Endothelial cell (in vitro differentiated cells): ENCODE measurements around the gene ATP4B. TPM values are rescaled to one million over a fixed set of nuclear protein-coding genes. Genes with fewer than 3 reads are reported as not detected.

Source experiments
- DNase-seq: peaks from one replicate; pipeline ENCODE4 v3.0.0; 2021; ENCODE audit warnings: low spot score
- H3K27ac Mint-ChIP-seq: one replicate; pipeline ENCODE4 v1.8.0; 2021; ENCODE audit warnings: mixed read lengths, inconsistent platforms; ENCODE audit not compliant: unreplicated experiment
- H3K27me3 Mint-ChIP-seq: one replicate; pipeline ENCODE4 v1.8.0; 2021; ENCODE audit warnings: mild to moderate bottlenecking, moderate library complexity, mixed read lengths, inconsistent platforms; ENCODE audit not compliant: unreplicated experiment
- H3K36me3 Mint-ChIP-seq: one replicate; pipeline ENCODE4 v1.8.0; 2021; ENCODE audit warnings: mild to moderate bottlenecking, low read depth, mixed read lengths, inconsistent platforms; ENCODE audit not compliant: unreplicated experiment
- H3K4me1 Mint-ChIP-seq: one replicate; pipeline ENCODE4 v1.8.0; 2021; ENCODE audit warnings: mild to moderate bottlenecking, mixed read lengths, inconsistent platforms; ENCODE audit not compliant: unreplicated experiment
- H3K4me3 Mint-ChIP-seq: one replicate; pipeline ENCODE4 v1.8.0; 2021; ENCODE audit warnings: mild to moderate bottlenecking, mixed read lengths, inconsistent platforms; ENCODE audit not compliant: unreplicated experiment
- H3K9me3 Mint-ChIP-seq: one replicate; pipeline ENCODE4 v1.8.0; 2021; ENCODE audit warnings: mixed read lengths, inconsistent platforms; ENCODE audit not compliant: unreplicated experiment
- total RNA-seq: library from RNA; stranded (reverse); fragmentation: NEBNext Ultra II Directional; extraction: Animal tissue kit (Norgen Biotek cat#: 25700); gene quantifications from one replicate; pipeline ENCODE4 v1.2.1, GENCODE V29; 2021; ENCODE audit not compliant: unreplicated experiment
- TF ChIP-seq, protein P1 (sequence below): fragments of 200-600 bp; sonication (generic); IDR thresholded peaks from one replicate; pipeline ENCODE4 v1.5.0; 2021; ENCODE audit warnings: antibody characterized with exemption; ENCODE audit not compliant: unreplicated experiment

The ATP4B gene
- total RNA-seq, 1 donor from 2014 or later = not detected

DNA sequence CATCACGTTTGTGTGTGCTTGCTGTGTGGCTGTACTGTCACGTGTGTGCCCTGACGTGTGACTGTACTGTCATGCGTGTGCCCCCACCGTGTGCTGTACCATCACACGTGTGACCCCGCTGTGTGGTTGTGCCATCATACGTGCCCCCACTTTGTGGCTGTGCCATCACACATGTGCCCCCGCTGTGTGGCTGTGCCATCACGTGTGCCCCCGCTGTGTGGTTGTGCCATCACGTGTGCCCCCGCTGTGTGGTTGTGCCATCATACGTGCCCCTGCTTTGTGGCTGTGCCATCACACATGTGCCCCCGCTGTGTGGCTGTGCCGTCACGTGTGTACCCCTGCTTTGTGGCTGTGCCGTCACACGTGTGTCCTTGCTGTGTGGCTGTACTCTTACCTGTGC lies 47.7 kb downstream of the ATP4B start:
- TF ChIP-seq, protein P1, sequence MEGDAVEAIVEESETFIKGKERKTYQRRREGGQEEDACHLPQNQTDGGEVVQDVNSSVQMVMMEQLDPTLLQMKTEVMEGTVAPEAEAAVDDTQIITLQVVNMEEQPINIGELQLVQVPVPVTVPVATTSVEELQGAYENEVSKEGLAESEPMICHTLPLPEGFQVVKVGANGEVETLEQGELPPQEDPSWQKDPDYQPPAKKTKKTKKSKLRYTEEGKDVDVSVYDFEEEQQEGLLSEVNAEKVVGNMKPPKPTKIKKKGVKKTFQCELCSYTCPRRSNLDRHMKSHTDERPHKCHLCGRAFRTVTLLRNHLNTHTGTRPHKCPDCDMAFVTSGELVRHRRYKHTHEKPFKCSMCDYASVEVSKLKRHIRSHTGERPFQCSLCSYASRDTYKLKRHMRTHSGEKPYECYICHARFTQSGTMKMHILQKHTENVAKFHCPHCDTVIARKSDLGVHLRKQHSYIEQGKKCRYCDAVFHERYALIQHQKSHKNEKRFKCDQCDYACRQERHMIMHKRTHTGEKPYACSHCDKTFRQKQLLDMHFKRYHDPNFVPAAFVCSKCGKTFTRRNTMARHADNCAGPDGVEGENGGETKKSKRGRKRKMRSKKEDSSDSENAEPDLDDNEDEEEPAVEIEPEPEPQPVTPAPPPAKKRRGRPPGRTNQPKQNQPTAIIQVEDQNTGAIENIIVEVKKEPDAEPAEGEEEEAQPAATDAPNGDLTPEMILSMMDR = no peak
- peaks cover 37% of the 10 kb centered on the region for H3K36me3 Mint-ChIP-seq
- DNase-seq = no peak
- peak overlapping the region; percentile 22 for H3K27ac Mint-ChIP-seq
- peaks cover 10% of the 10 kb centered on the region for H3K4me1 Mint-ChIP-seq
- H3K9me3 Mint-ChIP-seq = no peaks in the 10 kb centered on the region
- peak overlapping the region; percentile 66 for H3K4me3 Mint-ChIP-seq
- peaks cover 7% of the 10 kb centered on the region for H3K27me3 Mint-ChIP-seq

DNA sequence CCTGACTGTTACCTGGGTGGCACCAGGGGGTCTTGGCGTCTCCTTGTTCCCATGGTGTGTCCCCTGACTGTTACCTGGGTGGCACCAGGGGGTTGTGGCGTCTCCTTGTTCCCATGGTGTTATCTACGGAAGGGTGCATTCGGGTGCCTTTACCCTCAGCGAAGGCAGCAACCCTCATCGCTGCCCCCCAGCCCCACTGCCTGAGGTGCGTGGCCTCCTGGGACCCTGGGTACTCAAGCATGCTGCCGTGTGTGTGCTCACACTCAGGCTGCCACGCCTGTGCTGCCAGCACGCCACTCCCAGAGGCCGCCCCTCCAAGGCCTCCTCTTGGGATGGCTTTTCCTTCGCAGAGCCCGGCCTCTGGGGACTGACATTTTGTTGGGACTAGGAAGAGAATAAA lies 48.4 kb downstream of the ATP4B start:
- H3K9me3 Mint-ChIP-seq = no peaks in the 10 kb centered on the region
- peaks cover 8% of the 10 kb centered on the region for H3K27me3 Mint-ChIP-seq
- peaks cover 43% of the 10 kb centered on the region for H3K36me3 Mint-ChIP-seq
- H3K4me3 Mint-ChIP-seq = no peak overlapping the region
- TF ChIP-seq, protein P1 = no peak
- peaks cover 15% of the 10 kb centered on the region for H3K4me1 Mint-ChIP-seq
- DNase-seq = no peak
- H3K27ac Mint-ChIP-seq = no peak overlapping the region

DNA sequence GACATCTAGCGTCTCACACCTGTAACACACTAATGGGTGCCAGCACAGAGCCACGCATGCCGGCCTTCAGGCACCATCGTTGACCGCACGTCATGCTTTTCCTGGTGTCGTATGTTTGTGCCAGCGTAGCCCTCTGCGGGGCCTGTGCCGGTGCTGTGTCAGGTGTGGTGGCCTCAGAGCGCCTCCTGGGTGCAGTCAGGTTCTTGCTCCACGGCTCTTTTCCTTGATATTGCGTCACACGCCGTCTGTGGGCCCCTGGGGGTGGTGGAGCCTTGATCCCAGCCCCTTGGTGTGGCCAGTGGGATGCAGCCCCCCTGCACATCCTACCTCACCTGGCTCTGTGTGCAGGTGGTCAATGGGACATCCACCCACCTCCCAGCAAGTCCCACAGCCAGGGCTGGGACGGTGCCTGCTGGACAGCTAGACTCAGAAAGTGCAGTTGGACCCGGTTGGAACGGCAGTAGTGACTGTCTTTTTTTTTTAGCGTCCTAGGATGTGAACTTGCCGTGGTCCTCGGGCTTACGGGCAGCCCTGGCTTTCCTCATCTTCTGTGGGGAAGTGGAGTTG lies 48.9 kb downstream of the ATP4B start:
- TF ChIP-seq, protein P1 = no peak
- H3K27me3 Mint-ChIP-seq = peaks cover 8% of the 10 kb centered on the region
- peak overlapping the region; percentile 35 for H3K4me3 Mint-ChIP-seq
- peaks cover 16% of the 10 kb centered on the region for H3K4me1 Mint-ChIP-seq
- H3K36me3 Mint-ChIP-seq = peaks cover 44% of the 10 kb centered on the region
- DNase-seq = no peak
- H3K27ac Mint-ChIP-seq = no peak overlapping the region
- H3K9me3 Mint-ChIP-seq = no peaks in the 10 kb centered on the region

DNA sequence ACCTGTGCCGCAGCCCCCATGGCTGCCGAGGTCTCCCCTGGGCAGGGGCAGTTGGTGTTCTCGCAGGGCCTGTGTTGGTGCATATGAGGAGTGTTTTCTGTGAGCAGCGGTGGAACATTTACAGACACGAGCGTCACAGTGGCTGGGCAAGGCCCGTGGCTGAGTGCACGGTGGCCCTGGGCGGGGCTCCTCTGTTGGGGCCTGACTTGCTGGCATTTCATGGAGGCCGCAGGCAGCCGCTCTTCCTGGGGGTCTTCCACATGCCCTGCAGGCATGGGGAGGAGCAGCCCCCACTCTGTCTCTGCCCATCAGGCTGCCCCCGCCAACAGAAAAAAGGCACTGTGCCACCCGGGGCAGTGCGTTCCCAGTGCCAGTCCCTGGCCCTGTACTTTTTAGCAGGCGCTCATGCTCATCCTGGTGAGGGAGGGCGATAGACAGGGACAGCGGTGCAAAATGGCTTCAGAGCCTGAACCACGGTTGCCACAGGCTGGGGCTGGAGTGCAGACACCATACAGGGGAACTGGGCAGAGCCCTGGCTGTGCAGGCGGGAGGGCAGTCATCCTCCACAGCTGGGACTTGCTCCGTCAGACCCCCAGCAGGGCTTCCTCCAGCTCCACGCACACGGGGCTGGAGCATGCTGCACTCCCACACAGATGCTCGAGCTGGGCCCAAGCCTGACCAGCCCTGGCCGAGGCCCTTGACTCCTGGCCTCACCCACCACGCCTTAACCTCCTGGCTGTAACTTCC lies 49.9 kb downstream of the ATP4B start:
- no peak for DNase-seq
- H3K4me3 Mint-ChIP-seq = peak overlapping the region; percentile 35
- peaks cover 8% of the 10 kb centered on the region for H3K27me3 Mint-ChIP-seq
- TF ChIP-seq, protein P1 = no peak
- H3K27ac Mint-ChIP-seq = no peak overlapping the region
- peaks cover 44% of the 10 kb centered on the region for H3K36me3 Mint-ChIP-seq
- H3K9me3 Mint-ChIP-seq = no peaks in the 10 kb centered on the region
- H3K4me1 Mint-ChIP-seq = peaks cover 16% of the 10 kb centered on the region
